Activated CD4-positive, alpha-beta T cell treated with anti-CD3 and anti-CD28 coated beads, Interleukin-2, amount 50 U/mL, for 24 hours (primary cell): ENCODE measurements around the gene COL23A1.
A peak's percentile ranks its signal among the peaks of the same experiment; 100 is the strongest.
"Not testable (repeated sequence)": the region's sequence is repeated elsewhere in the genome, so short reads cannot be mapped to it uniquely, and the experiment has no call there.

Source experiments
- DNase-seq, 2 donors: peaks; one replicate each; pipeline ENCODE4 v3.0.0-alpha.2; 2020; ENCODE audit warnings: low read depth in 1 of 2, low spot score in 1 of 2

The COL23A1 gene

GRCh38 chr5:178511172-178511571 lies 79.0 kb downstream of the COL23A1 start:
- DNase-seq: no peak

- no peak for DNase-seq
Measured at GRCh38 chr5:178509491-178510057, 80.6 kb downstream of the COL23A1 start.

GRCh38 chr5:178507151-178507932 lies 82.9 kb downstream of the COL23A1 start:
- DNase-seq: no peak

- DNase-seq: no peak
Measured at GRCh38 chr5:178505639-178506407, 84.4 kb downstream of the COL23A1 start.

- no peak for DNase-seq
Measured at GRCh38 chr5:178504340-178504960, 85.7 kb downstream of the COL23A1 start.

- DNase-seq: no peak
Measured at GRCh38 chr5:178502401-178503100, 87.6 kb downstream of the COL23A1 start.

GRCh38 chr5:178499352-178499751 lies 90.8 kb downstream of the COL23A1 start:
- no peak for DNase-seq

- no peak for DNase-seq
Measured at GRCh38 chr5:178496642-178497041, 93.6 kb downstream of the COL23A1 start.

GRCh38 chr5:178496214-178496613 lies 94.0 kb downstream of the COL23A1 start:
- DNase-seq: no peak

- DNase-seq: no peak
Measured at GRCh38 chr5:178495706-178496105, 94.5 kb downstream of the COL23A1 start.

- no peak for DNase-seq
Measured at GRCh38 chr5:178492278-178492677, 97.9 kb downstream of the COL23A1 start.

GRCh38 chr5:178490935-178491652 lies 99.1 kb downstream of the COL23A1 start:
- no peak for DNase-seq

GRCh38 chr5:178489271-178489976 lies 100.8 kb downstream of the COL23A1 start:
- no peak for DNase-seq

- DNase-seq: no peak
Measured at GRCh38 chr5:178488696-178489095, 101.5 kb downstream of the COL23A1 start.

- no peak for DNase-seq
Measured at GRCh38 chr5:178487911-178488600, 102.1 kb downstream of the COL23A1 start.

GRCh38 chr5:178486878-178487512 lies 103.2 kb downstream of the COL23A1 start:
- DNase-seq: not testable (repeated sequence)

- no peak for DNase-seq
Measured at GRCh38 chr5:178486239-178486641, 104.0 kb downstream of the COL23A1 start.

GRCh38 chr5:178483620-178484019 lies 106.6 kb downstream of the COL23A1 start:
- peak; percentile 6 to 22 for DNase-seq

GRCh38 chr5:178479261-178479660 lies 110.9 kb downstream of the COL23A1 start:
- no peak for DNase-seq
